CD1c-positive myeloid dendritic cell (primary cell): ENCODE data around the gene WASL.
"Not testable (repeated sequence)": the region's sequence is repeated elsewhere in the genome, so short reads cannot be mapped to it uniquely, and the experiment has no call there.

Experiments used
- DNase-seq: peaks from one replicate; pipeline ENCODE4 v3.0.0-alpha.2; 2016; ENCODE audit errors: extremely low spot score

Gene WASL

DNA sequence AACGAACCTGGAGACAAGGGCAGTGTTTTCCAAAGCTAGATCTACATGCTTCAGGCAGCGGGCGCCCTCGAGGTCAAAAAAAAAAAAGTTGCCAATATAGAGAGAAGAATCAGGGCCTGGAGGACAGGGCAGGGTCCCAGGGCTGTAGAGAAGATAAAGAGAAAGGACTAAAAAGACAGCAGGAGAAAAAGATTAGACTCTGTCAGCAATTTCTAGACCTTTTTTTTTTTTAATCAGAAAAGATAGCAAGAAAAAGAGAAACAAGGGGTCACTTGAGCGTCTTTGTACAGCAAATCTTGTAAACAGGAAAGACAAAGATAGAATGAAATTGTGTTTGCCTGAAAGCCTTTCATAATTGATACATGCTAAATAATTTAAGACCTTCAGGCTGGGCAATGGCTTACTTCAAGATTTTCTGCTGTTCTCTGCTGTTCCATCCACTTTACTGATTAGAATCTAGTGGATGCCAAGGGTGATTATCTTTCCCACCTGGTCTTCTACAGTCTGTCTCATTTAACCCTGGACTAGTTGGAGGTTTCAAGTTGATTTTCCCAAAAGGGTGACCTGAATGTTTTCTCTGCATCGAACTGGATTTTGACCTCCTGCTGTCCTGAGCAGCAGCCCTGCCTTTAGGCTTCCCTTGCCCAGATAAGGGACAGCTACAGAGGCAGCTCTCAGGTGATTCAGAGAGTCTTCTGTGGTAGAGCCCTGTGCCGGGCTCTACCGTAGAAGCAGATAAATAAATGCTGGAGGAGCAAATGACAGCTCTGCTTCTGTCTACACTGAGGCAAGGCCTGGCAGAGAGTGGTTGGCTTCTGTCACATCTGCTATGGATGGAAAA is 88.1 kb downstream of the WASL start:
- no peak for DNase-seq

DNA sequence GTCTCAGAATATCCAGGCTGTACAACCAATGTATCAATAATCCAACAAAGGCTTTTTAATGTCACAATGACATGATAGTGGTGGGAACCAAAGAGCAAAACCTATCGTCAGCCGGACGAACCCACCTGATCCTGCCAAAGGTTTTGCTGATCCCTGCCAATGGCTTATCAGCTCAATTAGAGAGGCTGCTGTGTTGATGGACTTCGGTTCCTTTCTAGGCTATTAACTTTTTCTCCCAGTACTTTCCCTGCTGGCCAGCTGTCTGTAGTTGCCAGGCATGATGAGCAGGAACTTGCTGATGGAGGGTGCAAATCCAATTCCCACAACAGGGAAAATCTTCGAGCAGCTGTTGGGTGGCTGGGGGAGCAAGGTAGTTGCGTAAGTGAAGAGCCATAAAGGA is 90.8 kb downstream of the WASL start:
- DNase-seq, result no peak

DNA sequence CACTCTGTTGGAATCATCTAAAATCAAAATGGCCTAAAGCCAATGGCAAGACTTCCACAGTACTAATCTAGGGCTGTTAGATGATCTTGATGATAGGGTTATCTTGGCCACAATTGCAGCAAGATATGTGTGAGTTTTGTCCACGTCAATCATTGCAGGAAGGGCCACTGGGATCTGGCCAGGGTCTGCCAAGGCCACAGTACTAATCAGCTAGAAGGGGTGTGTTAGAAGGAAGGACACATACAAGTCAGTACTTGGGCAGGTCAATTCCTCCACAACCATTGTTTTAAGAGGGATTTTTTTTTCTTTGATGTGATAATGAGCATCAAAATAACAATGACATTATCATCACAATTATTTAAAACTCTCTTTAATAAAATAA is 91.5 kb downstream of the WASL start:
- DNase-seq, result no peak

DNA sequence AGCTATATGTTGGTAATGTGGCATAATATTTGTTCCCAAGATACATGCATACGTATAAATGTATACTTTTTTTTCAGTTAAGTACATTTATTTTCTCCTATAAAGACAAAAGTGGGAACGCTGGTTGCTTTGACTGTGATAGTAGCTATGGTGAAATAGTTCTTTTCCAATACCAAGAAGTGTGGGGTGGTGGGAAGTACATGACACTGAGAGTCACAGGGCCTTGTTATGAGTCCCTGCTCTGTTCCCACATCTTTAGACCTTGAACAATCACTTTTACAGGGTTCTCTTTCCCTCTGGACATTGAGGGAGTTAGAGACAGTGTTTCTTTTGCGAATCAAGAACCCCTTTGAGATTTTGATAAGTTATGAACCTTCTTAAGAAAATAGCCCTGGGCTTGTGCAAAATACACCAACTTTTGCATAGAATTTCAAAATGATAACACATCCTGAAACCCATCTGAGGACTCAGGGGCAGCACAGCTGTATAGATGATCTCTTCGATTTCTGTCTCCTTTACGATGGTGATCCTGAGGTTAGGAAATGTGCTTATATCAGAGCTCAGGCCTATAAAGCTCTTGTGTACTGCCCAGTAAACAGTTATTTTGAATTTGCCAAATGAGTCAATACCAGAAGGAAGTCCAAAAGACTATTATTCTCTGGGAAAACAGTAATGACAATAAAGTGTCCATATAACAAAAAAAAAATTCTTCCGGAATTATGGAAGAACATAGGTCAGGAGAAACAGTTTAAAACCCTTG is 92.1 kb downstream of the WASL start:
- no peak for DNase-seq

DNA sequence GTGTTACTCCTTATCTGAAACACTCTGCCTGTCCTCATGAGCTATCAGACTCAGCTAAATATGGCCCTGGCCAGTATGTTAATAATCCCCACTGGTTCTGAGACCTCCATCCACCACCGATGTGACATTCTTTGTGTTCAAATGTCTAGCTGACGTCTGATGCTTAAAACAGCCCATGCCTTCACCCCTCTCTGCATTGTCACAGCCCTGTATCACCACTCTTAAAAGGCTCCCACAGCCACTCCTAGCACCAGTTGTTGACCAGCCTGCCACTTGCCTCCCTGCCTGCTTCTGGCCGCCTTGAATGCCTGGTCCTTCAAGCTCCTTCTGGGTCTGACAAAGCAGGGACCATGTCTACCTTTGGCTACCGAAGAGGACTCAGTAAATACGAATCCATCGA is 93.2 kb downstream of the WASL start, which contains the start of gene LMOD2:
Gene LMOD2 (plus strand): TSS at position 253 of the 400 bp plus-strand sequence. CDS start 98 bp downstream, at position 351.
- DNase-seq, result no peak

DNA sequence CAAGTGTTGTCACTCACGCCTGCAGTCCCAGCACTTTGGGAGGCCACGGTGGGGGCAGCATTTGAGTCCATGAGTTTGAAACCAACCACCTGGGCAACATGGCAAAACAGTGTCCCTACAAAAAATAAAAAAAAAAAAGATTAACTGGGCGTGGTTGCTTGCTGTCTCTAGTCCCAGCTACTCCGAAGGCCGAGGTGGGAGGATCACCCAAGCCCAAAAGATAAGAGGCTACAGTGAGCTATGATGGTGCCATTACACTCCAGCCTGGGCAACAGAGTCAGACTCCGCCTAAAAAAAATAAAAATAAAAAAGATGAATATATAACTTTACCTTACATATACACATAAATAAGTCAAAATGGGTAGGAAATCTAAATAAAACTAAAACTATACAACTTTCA is 95.6 kb downstream of the WASL start:
- DNase-seq, result no peak

DNA sequence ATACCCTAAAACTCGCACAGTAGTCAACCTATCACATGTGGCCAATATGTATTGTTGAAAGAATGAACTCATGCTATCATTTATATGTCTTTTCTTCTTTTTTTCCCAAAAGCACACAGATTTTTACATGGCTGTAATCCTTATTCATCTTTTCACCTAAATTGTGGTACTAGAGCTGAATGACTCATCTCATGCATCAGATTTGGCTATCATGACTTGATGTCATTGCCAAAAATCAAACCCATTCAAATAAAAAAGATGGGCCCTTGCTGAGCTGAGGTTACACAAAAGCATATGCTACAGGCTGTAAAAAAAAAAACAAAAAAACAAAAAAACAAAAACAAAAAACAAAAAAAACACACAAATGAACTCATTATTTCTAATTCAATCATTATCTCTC is 96.4 kb downstream of the WASL start:
- no peak for DNase-seq

DNA sequence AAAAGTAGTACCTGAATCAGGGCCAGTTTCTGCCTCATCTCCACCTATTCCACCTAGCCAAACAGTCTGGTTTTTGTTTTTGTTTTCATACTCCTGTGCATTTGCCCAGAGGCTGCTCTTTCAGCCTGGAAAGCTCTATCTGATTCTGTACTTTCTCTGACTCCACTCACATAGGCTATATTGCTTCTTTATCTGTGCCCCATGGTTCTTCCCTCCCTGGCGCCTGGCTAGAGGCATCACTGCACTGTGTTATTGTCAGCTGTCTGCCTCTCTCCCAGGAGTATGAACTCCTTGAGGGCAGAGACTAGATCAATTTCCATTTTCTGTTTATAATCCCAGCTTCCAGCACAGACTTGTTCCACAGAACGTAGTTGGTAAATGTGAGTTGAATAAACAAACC is 98.2 kb downstream of the WASL start:
- no peak for DNase-seq

DNA sequence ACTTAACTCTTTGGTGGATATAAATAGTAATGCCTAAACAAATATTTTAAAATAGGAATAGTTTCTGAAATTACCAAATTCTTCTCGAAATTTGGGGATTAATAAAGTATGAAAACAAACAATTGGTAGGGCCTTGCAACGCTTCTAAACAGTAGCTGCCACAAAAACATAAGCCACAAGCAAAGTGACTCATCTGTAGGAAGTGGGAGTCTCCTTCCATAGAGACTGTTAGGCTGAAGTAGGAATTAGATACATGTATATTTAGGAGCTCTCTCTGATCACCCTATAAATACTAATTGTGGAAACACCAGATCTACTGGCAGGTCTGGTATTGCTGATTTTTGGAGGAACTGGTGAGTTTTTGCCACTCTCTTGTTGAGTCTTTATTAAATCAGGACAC is 98.8 kb downstream of the WASL start:
- no peak for DNase-seq

DNA sequence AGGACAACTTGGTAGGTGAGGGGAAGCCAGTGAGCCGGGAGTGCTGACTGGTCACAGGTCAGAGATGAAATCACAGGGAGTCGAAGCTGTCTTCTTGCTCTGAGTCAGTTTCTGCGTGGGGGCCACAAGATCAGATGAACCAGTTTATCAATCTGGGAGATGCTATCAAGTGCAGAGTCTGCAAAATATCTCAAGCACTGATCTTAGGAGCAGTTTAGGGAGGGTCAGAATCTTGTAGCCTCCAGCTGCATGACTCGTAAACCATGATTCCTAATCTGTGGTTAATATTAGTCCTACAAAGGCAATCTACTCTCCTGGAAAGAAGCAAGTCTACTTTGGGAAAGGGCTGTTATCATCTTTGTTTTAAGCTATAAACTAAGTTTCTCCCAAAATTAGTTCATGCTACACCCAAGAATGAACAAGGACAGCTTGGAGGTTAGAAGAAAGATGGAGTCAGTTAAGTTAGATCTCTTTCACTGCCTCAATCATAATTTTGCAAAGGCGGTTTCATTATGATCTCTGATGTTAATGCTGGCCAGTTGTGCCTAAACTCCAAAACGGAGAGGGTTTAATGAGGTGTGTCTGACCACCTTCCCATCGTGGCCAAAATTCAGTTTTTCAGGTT is 101.6 kb downstream of the WASL start:
- DNase-seq, result no peak

DNA sequence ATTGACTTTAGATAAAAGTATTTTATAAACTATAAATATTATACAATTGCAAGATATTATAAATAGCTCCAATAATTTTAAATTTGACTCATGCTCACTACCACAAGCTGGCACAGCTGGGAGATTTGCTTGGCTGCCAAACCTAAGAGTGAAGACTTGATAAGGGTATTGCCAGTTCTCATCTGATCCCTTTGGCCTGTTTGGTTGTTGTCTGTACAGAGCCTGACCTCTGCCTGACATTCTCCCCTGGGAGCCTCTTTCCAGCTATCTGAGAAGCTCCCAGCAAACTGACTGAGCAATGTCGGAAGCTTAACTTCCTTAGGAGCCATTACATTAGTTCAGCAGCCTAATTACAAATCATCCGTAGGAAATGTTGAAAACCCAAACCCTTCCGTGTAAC is 103.3 kb downstream of the WASL start:
- DNase-seq, result no peak

DNA sequence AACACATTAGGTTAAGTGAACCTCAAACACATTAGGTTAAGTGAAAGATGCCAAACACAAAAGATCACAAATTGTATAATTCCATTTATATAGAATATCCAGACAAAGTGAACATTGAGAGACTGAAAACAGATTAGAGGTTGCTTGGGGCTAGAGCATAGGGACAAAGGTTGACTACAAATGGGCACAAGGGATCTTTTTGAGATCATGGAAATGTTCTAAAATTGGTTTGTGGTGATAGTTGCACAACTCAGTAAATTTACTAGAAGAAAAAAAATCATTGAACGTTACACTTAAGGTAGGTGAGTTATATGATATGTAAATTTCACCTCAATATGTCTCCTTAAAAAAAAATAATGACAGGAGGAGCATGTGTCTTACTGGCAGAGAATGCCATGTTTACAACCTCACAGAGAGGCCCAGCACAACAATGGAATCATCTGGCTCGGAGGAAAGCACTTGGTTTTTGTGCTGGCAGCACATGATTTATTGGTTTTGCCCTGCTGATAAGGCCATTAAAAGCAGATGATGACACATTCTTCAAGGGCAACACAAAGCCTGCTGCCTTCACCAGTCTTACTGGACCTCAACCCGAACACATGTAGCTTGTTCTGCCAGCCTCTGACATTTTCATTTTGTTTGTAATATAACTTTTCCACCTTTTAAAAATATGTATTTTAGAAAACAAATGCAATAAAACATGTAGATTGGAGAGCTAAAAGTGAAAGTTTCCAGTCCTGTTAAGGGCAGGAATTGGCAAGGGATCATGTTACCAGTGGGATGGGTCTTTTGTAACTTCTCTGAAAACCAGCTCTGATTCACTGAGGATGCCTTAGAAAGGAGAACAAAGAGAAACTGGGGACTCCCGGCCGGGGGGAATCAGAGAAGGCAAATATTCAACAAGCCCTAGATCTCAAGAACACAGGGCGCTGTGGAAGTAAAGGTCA is 105.0 kb downstream of the WASL start:
- DNase-seq, result no peak

DNA sequence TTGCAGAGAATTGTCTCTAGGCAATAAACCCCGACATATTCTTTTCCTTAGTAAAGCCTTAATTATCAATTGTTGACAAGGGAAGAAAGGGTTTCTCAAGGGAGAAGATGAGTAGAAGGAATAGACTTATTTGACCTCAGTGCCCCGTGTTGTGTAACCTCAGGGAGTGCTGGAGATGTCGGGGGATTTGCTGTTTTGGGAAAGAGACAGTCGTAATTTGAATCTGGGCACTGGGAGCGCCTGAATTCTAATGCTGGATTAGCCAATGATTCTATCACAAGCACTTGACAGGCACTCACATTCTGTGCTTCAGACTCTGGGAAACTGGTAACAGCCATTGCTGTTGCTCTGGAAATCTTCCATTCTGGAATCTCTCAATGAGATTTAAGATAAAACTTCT is 106.9 kb downstream of the WASL start:
- no peak for DNase-seq

DNA sequence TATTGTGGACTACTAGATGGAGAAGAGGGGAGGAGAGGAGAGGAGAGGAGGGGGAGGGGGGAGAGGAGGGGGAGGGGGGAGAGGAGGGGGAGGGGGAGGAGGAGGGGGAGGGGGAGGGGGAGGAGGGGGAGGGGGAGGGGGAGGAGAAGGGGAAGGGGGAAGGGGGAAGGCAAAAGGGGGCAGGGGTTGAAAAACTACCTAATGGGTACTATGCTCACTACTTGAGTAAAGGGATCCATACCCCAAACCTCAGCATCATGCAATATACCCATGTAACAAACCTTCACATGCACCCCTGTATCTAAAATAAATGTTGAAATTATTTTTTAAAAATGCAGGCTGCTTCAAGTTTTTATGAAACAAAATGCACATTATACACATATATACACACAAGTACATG is 108.2 kb downstream of the WASL start:
- DNase-seq, result no peak

DNA sequence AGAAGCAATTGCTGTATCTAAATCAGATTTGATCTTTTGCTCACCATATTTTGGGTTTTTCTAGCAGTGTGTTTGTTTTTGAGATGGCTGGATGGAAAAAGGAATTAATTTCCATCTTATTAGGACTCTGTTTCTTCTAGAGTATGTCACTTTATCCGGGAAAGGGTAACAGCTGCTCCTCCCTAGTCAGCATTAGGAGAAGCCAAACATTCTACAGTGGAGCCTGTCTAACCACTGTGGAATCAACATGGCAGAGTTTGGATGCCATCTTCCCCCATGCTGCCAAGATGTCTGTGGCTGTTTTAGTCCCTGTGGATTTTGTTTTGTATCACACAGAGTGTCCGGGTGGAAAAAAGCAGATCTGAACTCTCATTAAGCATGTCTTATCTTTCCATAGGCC is 109.2 kb downstream of the WASL start:
- DNase-seq, result no peak

DNA sequence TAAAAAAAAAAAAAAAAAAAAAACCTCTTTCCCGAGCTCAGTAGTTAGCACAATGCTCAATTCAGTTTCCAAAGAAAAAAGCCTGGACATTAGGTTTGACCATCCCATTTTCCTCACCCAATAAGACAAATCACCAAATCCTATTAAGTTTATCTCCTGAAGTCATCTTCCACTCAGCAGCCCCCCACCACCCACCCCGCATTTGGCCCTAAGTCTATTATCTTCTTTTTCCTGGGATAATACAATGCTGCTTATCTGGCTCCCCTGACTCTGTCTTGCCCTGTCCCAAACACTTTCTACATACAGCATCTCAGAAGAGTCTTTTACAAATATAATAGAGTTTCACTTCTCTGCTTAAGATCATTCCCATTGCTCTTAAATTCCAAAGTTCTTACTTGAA is 110.9 kb downstream of the WASL start:
- DNase-seq, result no peak

DNA sequence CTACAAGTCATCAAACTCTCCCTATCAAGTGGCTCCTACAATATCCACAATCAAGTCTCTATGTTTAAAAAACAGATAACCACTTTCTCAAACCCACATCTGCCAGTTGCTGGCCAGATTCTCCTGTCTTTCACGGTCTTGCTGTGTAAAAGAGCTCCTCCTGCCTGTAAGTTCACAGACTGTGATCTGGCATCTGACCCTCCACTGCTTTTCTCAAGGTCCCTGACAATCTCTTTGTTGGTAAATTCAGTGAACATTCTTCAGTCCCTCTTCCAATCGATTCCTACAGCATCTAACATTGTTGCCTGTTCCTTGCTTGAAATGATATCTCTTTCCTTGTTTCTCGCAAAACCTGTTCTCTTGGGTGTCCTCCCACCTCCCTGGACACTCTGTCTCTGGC is 111.6 kb downstream of the WASL start:
- no peak for DNase-seq

DNA sequence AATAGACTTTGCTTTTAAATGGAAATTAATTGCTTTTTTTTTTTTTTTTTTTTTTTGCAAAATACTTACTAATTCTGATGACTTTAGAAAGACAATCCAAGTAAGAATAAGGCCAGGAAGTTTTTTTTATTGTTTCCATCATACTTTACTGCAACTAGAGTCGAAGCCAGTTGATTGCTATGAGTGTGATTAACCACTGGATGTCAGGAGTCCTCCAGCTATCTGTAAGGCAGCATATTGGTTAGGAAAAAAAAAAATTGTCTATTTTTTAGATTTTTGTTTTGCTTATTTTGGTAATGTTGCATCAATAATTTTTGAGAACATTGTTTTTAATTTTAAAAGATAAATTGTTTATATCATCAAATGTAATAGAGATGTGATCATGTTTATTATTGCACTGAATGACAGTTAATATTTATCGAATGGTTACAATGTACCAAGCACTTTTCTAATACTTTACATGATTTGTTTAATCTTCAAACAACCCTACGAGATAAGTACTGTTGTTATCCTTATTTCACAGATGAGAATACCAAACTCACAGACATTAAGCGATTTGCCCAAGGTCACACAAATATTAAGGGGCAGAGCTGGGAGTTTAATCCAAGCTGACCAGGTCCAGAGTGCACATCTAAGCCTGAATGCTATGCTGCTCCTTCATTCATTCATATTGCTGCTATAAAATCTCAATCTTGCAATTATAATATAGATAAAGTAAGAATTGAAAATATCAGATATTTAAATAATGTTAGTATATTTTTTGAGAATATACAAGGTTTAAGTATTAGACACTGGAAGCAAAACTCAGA is 113.0 kb downstream of the WASL start:
- no peak for DNase-seq

DNA sequence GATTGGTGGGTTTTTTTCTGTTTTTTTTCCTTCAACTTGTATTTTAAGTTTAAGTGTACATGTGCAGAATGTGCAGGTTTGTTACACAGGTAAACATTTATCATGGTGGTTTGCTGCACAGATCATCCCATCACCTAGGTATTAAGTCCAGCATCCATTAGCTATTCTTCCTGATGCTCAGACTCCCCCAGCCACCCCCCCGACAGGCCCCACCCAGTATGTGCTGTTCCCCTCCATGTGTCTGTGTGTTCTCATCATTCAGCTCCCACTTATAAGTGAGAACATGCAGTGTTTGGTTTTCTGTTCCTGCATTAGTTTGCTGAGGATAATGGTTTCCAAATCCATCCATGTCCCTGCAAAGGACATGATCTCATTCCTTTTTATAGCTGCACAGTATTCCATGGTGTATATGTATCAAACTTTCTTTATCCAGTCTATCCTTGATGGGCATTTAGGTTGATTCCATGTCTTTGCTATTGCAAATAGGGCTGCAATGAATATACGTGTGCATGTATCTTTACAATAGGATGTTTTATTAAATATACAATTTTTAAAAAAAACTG is 114.7 kb downstream of the WASL start:
- DNase-seq, result not testable (repeated sequence)

DNA sequence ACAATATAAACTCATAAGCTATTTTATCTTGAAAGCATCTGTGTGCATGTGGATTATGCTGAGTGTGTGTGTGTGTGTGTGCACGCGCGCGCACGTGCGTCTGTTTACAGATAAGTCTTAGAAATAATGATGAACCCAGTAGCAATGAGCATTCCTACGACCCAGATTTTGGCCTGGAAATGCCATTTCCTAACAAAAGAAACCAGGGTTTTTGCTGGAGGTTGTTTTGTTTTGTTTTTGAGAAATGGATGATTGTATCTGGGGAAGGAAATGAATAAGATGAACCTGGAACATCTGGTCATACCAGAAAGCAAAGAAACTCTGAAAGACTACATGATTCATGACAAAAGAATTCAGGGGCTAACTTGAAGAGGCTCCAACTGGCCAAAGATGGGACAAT is 115.2 kb downstream of the WASL start:
- DNase-seq, result no peak
